Upper lobe of right lung (tissue), 1 donor: ENCODE data around the gene ATP7A. TPM values are rescaled to one million over a fixed set of nuclear protein-coding genes. Genes with fewer than 3 reads are reported as not detected.

ENCODE experiments used
- ATAC-seq: fragments of 200-7000 bp; cut with Tn5 transposase; one replicate; pipeline ENCODE4 v1.9.1; 2020; ENCODE audit warnings: mild to moderate bottlenecking, moderate library complexity
- DNase-seq: peaks from one replicate; pipeline ENCODE4 v3.0.0-alpha.2; 2020
- H3K27ac ChIP-seq: fragments of 200-600 bp; one replicate; pipeline ENCODE4 v1.8.0; 2022
- H3K27me3 ChIP-seq: fragments of 200-600 bp; one replicate; pipeline ENCODE4 v1.8.0; 2022; ENCODE audit warnings: mild to moderate bottlenecking
- H3K36me3 ChIP-seq: fragments of 200-600 bp; one replicate; pipeline ENCODE4 v1.8.0; 2022
- H3K4me1 ChIP-seq: fragments of 200-600 bp; one replicate; pipeline ENCODE4 v1.8.0; 2022
- H3K4me3 ChIP-seq: fragments of 200-600 bp; one replicate; pipeline ENCODE4 v1.8.0; 2022; ENCODE audit warnings: mild to moderate bottlenecking
- H3K9me3 ChIP-seq: fragments of 200-600 bp; one replicate; pipeline ENCODE4 v1.8.0; 2022
- CTCF ChIP-seq: fragments of 200-600 bp; IDR thresholded peaks from one replicate; pipeline ENCODE4 v1.8.0; 2022; ENCODE audit warnings: antibody characterized with exemption
- intact Hi-C: fragments of 100-400 bp; cut with DNase I; formaldehyde crosslinking; loops from one replicate; pipeline ENCODE4 v1.11.0; 2022
- total RNA-seq: library from RNA; stranded (reverse); fragmentation: NEBNext Ultra II Directional; extraction: Animal tissue kit (Norgen Biotek cat#: 25700); gene quantifications from one replicate; pipeline ENCODE4 v1.2.1, GENCODE V29; 2021
- donor health status: DM: no; HTN: yes; CAD: no; lungs with severe emphysema.

Gene ATP7A
- total RNA-seq, 1 donor from 2014 or later = 16.4 TPM

GRCh38 chrX:78098108-78098507 lies 187.6 kb downstream of the ATP7A start:
- H3K9me3 ChIP-seq = no peaks in the 10 kb centered on the region
- no peak overlapping the region for H3K27ac ChIP-seq
- H3K4me3 ChIP-seq = no peak overlapping the region
- H3K27me3 ChIP-seq = no peaks in the 10 kb centered on the region
- intact Hi-C loops = no loop called here
- DNase-seq = no peak
- ATAC-seq = no peak
- H3K36me3 ChIP-seq = no peaks in the 10 kb centered on the region
- TF ChIP-seq CTCF = no peak
- H3K4me1 ChIP-seq = no peaks in the 10 kb centered on the region

Other genes starting within 250 kb of the ATP7A start
- gene ATRX, start 124.5 kb upstream of the ATP7A start, total RNA-seq = 83.4 TPM
- gene MAGT1, start 15.3 kb upstream of the ATP7A start, total RNA-seq = 64.0 TPM
- gene COX7B, start 11.2 kb upstream of the ATP7A start, total RNA-seq = 174 TPM
- not detected for gene PGAM4, start 58.9 kb downstream of the ATP7A start, total RNA-seq
- gene PGK1, start 193.6 kb downstream of the ATP7A start, total RNA-seq = 250 TPM
- 12.9 TPM for gene TAF9B, start 229.0 kb downstream of the ATP7A start, total RNA-seq